Measurements from ENCODE around the gene NFIB. TPM values are rescaled to one million over a fixed set of nuclear protein-coding genes. Genes with fewer than 3 reads are reported as not detected.

The NFIB gene
- total and polyA plus RNA-seq, 2 experiments from 2014 or later: 5.3 to 6.0 TPM

DNA sequence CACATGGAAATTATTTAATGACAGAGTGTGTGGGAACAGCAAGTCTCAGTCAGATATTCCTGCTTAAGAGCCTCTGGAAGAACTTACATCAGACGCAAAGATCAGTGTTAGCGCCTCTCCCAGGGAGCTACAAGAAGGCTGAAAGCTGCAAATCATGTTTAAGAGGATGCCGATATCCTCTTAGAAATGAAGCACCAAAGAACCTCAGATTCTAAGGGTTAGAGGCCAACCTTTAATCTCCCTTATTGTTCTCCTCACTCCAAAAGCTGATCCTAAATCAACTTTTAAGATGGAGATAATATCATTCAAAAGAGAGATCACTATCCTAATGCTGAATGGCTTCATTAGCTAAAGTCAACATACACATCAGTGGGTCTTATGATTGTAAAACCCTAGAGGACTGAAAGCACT, 160.6 kb downstream of the NFIB start:
- no peaks in the 10 kb centered on the region for H3K27me3 ChIP-seq (replicated peaks; ENCODE audit: insufficient read depth)
- H3K79me2 ChIP-seq (ENCODE audit: insufficient read depth): no peaks in the 10 kb centered on the region
- H3K27ac ChIP-seq: no peak overlapping the region
- no peaks in the 10 kb centered on the region for H3K36me3 ChIP-seq (ENCODE audit: low read depth)
- H3K9me2 ChIP-seq (ENCODE audit: insufficient read depth): no peaks in the 10 kb centered on the region
- WGBS, 2 experiments (ENCODE audit: low coverage in 1 of 2, low lambda C conversion rate in 2 of 2, missing lambda C conversion rate in 2 of 2): 15 to 18% methylated on average over 3 of the region's 3 CpGs
- H3K9me3 ChIP-seq (ENCODE audit: low read depth): no peaks in the 10 kb centered on the region
- TF ChIP-seq EZH2phosphoT487 (IDR thresholded peaks at IDR 0.05; ENCODE audit: insufficient read depth, low read depth): no peak
- no peak for TF ChIP-seq EZH2 (IDR thresholded peaks at IDR 0.05; ENCODE audit: insufficient read depth, poor library complexity, severe bottlenecking)
- H3K4me2 ChIP-seq (ENCODE audit: unreplicated experiment): peak overlapping the region; percentile 32
- H3K4me1 ChIP-seq (ENCODE audit: insufficient read depth): peaks cover 10% of the 10 kb centered on the region
- H2AFZ ChIP-seq: peak overlapping the region; percentile 28
- peaks cover 3% of the 10 kb centered on the region for H3F3A ChIP-seq (ENCODE audit: insufficient read depth)
- no peak overlapping the region for H3K9ac ChIP-seq
- DNase-seq: peak; percentile 42
- no peaks in the 10 kb centered on the region for H4K20me1 ChIP-seq (ENCODE audit: insufficient read depth)
- peak overlapping the region; percentile 33; the same call in 1 of the 2 replicates for H3K4me3 ChIP-seq
- in situ Hi-C loops (cut with MboI): no loop called here

DNA sequence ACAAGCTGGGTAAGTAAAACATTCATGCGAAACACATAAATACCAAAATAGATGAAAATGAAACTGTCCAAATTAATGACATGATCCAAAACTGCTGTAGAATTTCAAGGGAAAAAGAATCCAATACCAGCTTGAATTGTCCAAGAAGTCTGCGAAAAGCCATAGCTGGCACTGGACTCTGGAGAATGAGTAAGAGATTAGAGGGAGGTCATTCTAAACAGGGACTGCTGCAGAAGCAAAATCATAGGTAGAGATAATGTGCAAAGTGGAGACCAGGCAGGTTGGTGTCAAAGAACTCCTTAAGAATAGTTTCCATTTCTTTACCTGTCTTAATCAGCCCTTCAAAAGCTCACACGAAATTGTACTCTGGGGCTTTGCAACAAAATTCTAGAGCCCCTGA, 162.5 kb downstream of the NFIB start:
- no peak overlapping the region for H2AFZ ChIP-seq
- 69 to 81% methylated on average over 3 of the region's 3 CpGs for WGBS, 2 experiments (ENCODE audit: low coverage in 1 of 2, low lambda C conversion rate in 2 of 2, missing lambda C conversion rate in 2 of 2)
- H3K27me3 ChIP-seq (replicated peaks; ENCODE audit: insufficient read depth): no peaks in the 10 kb centered on the region
- no peaks in the 10 kb centered on the region for H3K9me2 ChIP-seq (ENCODE audit: insufficient read depth)
- H3K9me3 ChIP-seq (ENCODE audit: low read depth): no peaks in the 10 kb centered on the region
- no peak overlapping the region for H3K4me3 ChIP-seq
- H3F3A ChIP-seq (ENCODE audit: insufficient read depth): no peaks in the 10 kb centered on the region
- in situ Hi-C loops (cut with MboI): no loop called here
- H3K4me1 ChIP-seq (ENCODE audit: insufficient read depth): peaks cover 8% of the 10 kb centered on the region; the same call in 1 of the 2 replicates
- no peaks in the 10 kb centered on the region for H3K79me2 ChIP-seq (ENCODE audit: insufficient read depth)
- H3K36me3 ChIP-seq (ENCODE audit: low read depth): no peaks in the 10 kb centered on the region
- no peak overlapping the region for H3K27ac ChIP-seq
- DNase-seq: no peak
- H3K4me2 ChIP-seq (ENCODE audit: unreplicated experiment): no peak overlapping the region
- H3K9ac ChIP-seq: no peak overlapping the region
- no peaks in the 10 kb centered on the region for H4K20me1 ChIP-seq (ENCODE audit: insufficient read depth)
- TF ChIP-seq EZH2phosphoT487 (IDR thresholded peaks at IDR 0.05; ENCODE audit: insufficient read depth, low read depth) (no peak), EZH2 (IDR thresholded peaks at IDR 0.05; ENCODE audit: insufficient read depth, poor library complexity, severe bottlenecking) (no peak)

DNA sequence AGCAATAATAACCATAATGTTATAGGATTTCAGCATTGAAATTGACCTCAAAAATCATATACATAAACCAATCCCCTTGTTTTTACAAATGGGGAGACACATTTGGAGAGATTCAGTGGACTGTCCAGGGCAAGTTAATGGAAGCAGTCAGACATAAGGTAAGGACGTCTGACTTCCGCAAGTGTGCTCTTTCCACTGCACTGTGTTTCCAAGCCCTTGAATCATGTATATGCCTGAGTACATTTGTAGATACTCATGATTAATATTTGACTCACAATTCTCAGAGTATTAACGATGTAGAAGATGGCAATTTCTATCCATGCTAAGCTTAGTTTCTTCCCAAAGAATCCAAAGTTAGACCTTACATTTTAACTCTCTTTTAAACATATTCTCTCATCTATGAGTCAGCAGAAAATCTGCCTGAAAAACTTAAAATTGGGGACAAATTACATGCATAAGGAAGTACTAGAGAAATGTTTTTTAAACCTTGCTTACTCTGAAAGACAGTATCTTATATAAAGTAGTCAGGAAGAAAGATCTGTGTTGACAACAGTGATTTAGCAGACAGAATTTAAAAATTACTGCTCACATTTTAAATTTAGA, 165.3 kb downstream of the NFIB start:
- DNase-seq: no peak
- in situ Hi-C loops (cut with MboI): no loop called here
- no peaks in the 10 kb centered on the region for H3K9me2 ChIP-seq (ENCODE audit: insufficient read depth)
- 71 to 76% methylated on average over 3 of the region's 3 CpGs for WGBS, 2 experiments (ENCODE audit: low coverage in 1 of 2, low lambda C conversion rate in 2 of 2, missing lambda C conversion rate in 2 of 2)
- H3K27ac ChIP-seq: no peak overlapping the region
- no peaks in the 10 kb centered on the region for H3F3A ChIP-seq (ENCODE audit: insufficient read depth)
- peaks cover 8% of the 10 kb centered on the region; the same call in 1 of the 2 replicates for H3K4me1 ChIP-seq (ENCODE audit: insufficient read depth)
- no peak for TF ChIP-seq EZH2 (IDR thresholded peaks at IDR 0.05; ENCODE audit: insufficient read depth, poor library complexity, severe bottlenecking)
- no peak for TF ChIP-seq EZH2phosphoT487 (IDR thresholded peaks at IDR 0.05; ENCODE audit: insufficient read depth, low read depth)
- no peak overlapping the region for H2AFZ ChIP-seq
- no peaks in the 10 kb centered on the region for H3K27me3 ChIP-seq (replicated peaks; ENCODE audit: insufficient read depth)
- H3K36me3 ChIP-seq (ENCODE audit: low read depth): no peaks in the 10 kb centered on the region
- H3K4me3 ChIP-seq: no peak overlapping the region
- no peak overlapping the region for H3K9ac ChIP-seq
- H3K79me2 ChIP-seq (ENCODE audit: insufficient read depth): no peaks in the 10 kb centered on the region
- no peaks in the 10 kb centered on the region for H4K20me1 ChIP-seq (ENCODE audit: insufficient read depth)
- no peak overlapping the region for H3K4me2 ChIP-seq (ENCODE audit: unreplicated experiment)
- H3K9me3 ChIP-seq (ENCODE audit: low read depth): no peaks in the 10 kb centered on the region

DNA sequence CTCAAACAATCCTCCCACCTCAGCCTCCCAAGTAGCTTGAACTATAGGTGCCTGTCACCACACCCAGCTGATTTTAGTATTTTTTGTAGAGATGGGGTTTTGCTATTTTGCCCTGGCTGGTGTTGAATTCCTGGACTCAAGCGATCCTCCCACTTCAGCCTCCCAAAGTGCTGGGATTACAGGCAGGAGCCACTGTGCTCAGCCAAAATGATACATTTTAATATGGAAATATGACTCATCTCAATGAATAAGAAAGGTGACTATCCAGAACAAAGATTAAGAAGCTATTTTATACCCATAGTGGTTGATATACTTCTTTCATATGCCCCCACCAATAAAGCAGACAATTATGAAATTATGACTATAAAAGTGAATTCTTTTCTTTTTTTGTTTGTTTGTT, 166.2 kb downstream of the NFIB start:
- WGBS, 2 experiments (ENCODE audit: low coverage in 1 of 2, low lambda C conversion rate in 2 of 2, missing lambda C conversion rate in 2 of 2): 96 to 100% methylated on average over 1 of the region's 1 CpG
- no peak overlapping the region for H2AFZ ChIP-seq
- no peaks in the 10 kb centered on the region for H3K9me3 ChIP-seq (ENCODE audit: low read depth)

More for the DNA sequence above, 166.2 kb downstream of the NFIB start:
- Histone ChIP-seq H3K4me2 (ENCODE audit: unreplicated experiment) (no peak overlapping the region), H3K9ac (no peak overlapping the region), H3K9me2 (ENCODE audit: insufficient read depth) (no peaks in the 10 kb centered on the region), H3K4me1 (ENCODE audit: insufficient read depth) (0 out of 2 replicates have a peak, but pooled peaks cover under 1% of the 10 kb centered on the region), H3K36me3 (ENCODE audit: low read depth) (no peaks in the 10 kb centered on the region), H3K4me3 (no peak overlapping the region), H3K79me2 (ENCODE audit: insufficient read depth) (no peaks in the 10 kb centered on the region), H4K20me1 (ENCODE audit: insufficient read depth) (no peaks in the 10 kb centered on the region), H3K27ac (no peak overlapping the region), H3K27me3 (replicated peaks; ENCODE audit: insufficient read depth) (no peaks in the 10 kb centered on the region), H3F3A (ENCODE audit: insufficient read depth) (no peaks in the 10 kb centered on the region)
- no peak for TF ChIP-seq EZH2phosphoT487 (IDR thresholded peaks at IDR 0.05; ENCODE audit: insufficient read depth, low read depth)
- TF ChIP-seq EZH2 (IDR thresholded peaks at IDR 0.05; ENCODE audit: insufficient read depth, poor library complexity, severe bottlenecking): no peak
- in situ Hi-C loops (cut with MboI): no loop called here
- DNase-seq: no peak

Measured in GM23248 (cell line).